Thyroid gland (tissue), 4 donors: ENCODE results near the gene RASL10A. TPM values are rescaled to one million over a fixed set of nuclear protein-coding genes. Genes with fewer than 3 reads are reported as not detected.
A peak's percentile ranks its signal among the peaks of the same experiment; 100 is the strongest.

Experiments
- DNase-seq, 2 donors: peaks; one replicate each; pipeline ENCODE4 v3.0.0-alpha.2; 2019
- H3K27ac ChIP-seq, 3 donors: fragments of 200-600 bp; sonication (generic); 1 replicate in 2 of 3; 2 replicates in 1 of 3; pipeline ENCODE4 v1.5.1; 2016 to 2019; ENCODE audit warnings: mild to moderate bottlenecking in 1 of 3, moderate library complexity in 1 of 3
- H3K27me3 ChIP-seq: fragments of 200-600 bp; sonication (generic); one replicate; pipeline ENCODE4 v1.5.1; 2019
- H3K36me3 ChIP-seq, 2 donors: fragments of 200-600 bp; sonication (generic); one replicate each; pipeline ENCODE4 v1.5.1; 2016 to 2019
- H3K4me1 ChIP-seq, 2 donors: fragments of 200-600 bp; sonication (generic); one replicate each; pipeline ENCODE4 v1.5.1; 2017 to 2019
- H3K4me3 ChIP-seq, 3 donors: fragments of 200-600 bp; sonication (generic); replicated peaks in 1 of 3; 1 replicate in 2 of 3; 2 replicates in 1 of 3; pipeline ENCODE4 v1.5.1; 2016; ENCODE audit warnings: mild to moderate bottlenecking in 1 of 3
- H3K9me3 ChIP-seq: fragments of 200-600 bp; sonication (generic); one replicate; pipeline ENCODE4 v1.5.1; 2017
- CTCF ChIP-seq, 6 experiments: fragments of 200-600 bp in 3 of 6; fragments of 450-650 bp in 3 of 6; sonication (generic) in 3 of 6; IDR thresholded peaks; one replicate each; pipeline ENCODE4 v1.5.1; 2016 to 2019; ENCODE audit warnings: antibody characterized with exemption in 6 of 6, mild to moderate bottlenecking in 2 of 6, inconsistent platforms in 1 of 6, moderate library complexity in 1 of 6
- POLR2A ChIP-seq, 2 donors: fragments of 450-650 bp; IDR thresholded peaks; one replicate each; pipeline ENCODE4 v1.6.1; 2017; ENCODE audit warnings: antibody characterized with exemption in 2 of 2, mild to moderate bottlenecking in 2 of 2, moderate library complexity in 1 of 2
- WGBS, 2 donors: methylation state at CpG; one replicate each; pipeline ENCODE4 v1.1.5; 2017; 5-methylcytosine and 5-hydroxymethylcytosine counted together
- intact Hi-C: fragments of 100-400 bp; cut with DNase I; formaldehyde crosslinking; loops from one replicate; pipeline ENCODE4 v1.15.1; 2023
- total RNA-seq, 4 donors: library from RNA; depleted of rRNA; stranded (reverse); fragments of >200 nt; gene quantifications; one replicate each; pipeline ENCODE4 v1.2.3, GENCODE V29; 2016

RASL10A gene
- total RNA-seq, 4 donors from 2014 or later, result 0.67 to 1.7 TPM; not detected in 2

- Histone ChIP-seq H3K4me1 (peaks cover 4% of the 10 kb centered on the region in 2 donors), H3K27ac (no peak overlapping the region), H3K27me3 (no peaks in the 10 kb centered on the region), H3K4me3 (no peak overlapping the region), H3K9me3 (no peaks in the 10 kb centered on the region), H3K36me3 (no peaks in the 10 kb centered on the region)
- 81 to 90% methylated on average over 1 of the region's 1 CpG for WGBS, 2 donors
- TF ChIP-seq POLR2A (IDR thresholded peaks at IDR 0.05), result no peak
- TF ChIP-seq CTCF (IDR thresholded peaks at IDR 0.05), result no peak
- DNase-seq, result no peak
- intact Hi-C loops, result no loop called here
These were observed 5.0 kb upstream of the RASL10A start for GRCh38 chr22:29320546-29320945.

GRCh38 chr22:29319072-29319471 lies 3.6 kb upstream of the RASL10A start:
- peaks cover 6 to 18% of the 10 kb centered on the region in 2 donors for H3K4me1 ChIP-seq
- intact Hi-C loops, result loop anchor here (10.0 kb wide), 1 partner anchor 66 kb away; the partner anchor contains the start of gene AP1B1
- DNase-seq, result peak in 1 of 2 donors; percentile 26
- no peaks in the 10 kb centered on the region for H3K9me3 ChIP-seq
- WGBS, 2 donors, result 52 to 58% methylated on average over 2 of the region's 2 CpGs
- no peaks in the 10 kb centered on the region for H3K36me3 ChIP-seq
- H3K27ac ChIP-seq, result no peak overlapping the region
- H3K27me3 ChIP-seq, result peaks cover 10% of the 10 kb centered on the region
- no peak for TF ChIP-seq POLR2A (IDR thresholded peaks at IDR 0.05)
- TF ChIP-seq CTCF (IDR thresholded peaks at IDR 0.05), result no peak
- H3K4me3 ChIP-seq, result no peak overlapping the region

- H3K9me3 ChIP-seq, result no peaks in the 10 kb centered on the region
- H3K4me1 ChIP-seq, result peaks cover 16 to 29% of the 10 kb centered on the region in 2 donors
- intact Hi-C loops, result loop anchor here (10.0 kb wide), 1 partner anchor 67 kb away; the partner anchor contains the start of gene AP1B1
- peaks cover 17% of the 10 kb centered on the region for H3K27me3 ChIP-seq
- TF ChIP-seq POLR2A (IDR thresholded peaks at IDR 0.05), result no peak
- no peak for TF ChIP-seq CTCF (IDR thresholded peaks at IDR 0.05)
- H3K36me3 ChIP-seq, result no peaks in the 10 kb centered on the region
- no peak for DNase-seq
- H3K27ac ChIP-seq, result no peak overlapping the region
- no peak overlapping the region for H3K4me3 ChIP-seq
- 94 to 96% methylated on average over 11 to 16 of the region's 18 CpGs for WGBS, 2 donors
These were observed 2.4 kb upstream of the RASL10A start for GRCh38 chr22:29317827-29318454.

GRCh38 chr22:29316141-29316828 lies 788 bp upstream of the RASL10A start:
- WGBS, 2 donors, result 63 to 71% methylated on average over 18 of the region's 18 CpGs
- Histone ChIP-seq H3K27ac (no peak overlapping the region), H3K9me3 (no peaks in the 10 kb centered on the region), H3K27me3 (peaks cover 17% of the 10 kb centered on the region), H3K4me1 (peaks cover 21 to 38% of the 10 kb centered on the region in 2 donors), H3K4me3 (no peak overlapping the region), H3K36me3 (no peaks in the 10 kb centered on the region)
- DNase-seq, result peak in 1 of 2 donors; percentile 1
- TF ChIP-seq CTCF (IDR thresholded peaks at IDR 0.05) (no peak), POLR2A (IDR thresholded peaks at IDR 0.05) (no peak)
- intact Hi-C loops, result loop anchor here (10.0 kb wide), 1 partner anchor 69 kb away; the partner anchor contains the start of gene AP1B1
